ENCODE measurements around the gene ATP5PD. TPM values are rescaled to one million over a fixed set of nuclear protein-coding genes. Genes with fewer than 3 reads are reported as not detected.
A peak's percentile ranks its signal among the peaks of the same experiment; 100 is the strongest.
"Not testable (repeated sequence)": the region's sequence is repeated elsewhere in the genome, so short reads cannot be mapped to it uniquely, and the experiment has no call there.

ATP5PD gene
- total RNA-seq, 3 donors from 2014 or later = 190 to 268 (median 222) TPM

DNA sequence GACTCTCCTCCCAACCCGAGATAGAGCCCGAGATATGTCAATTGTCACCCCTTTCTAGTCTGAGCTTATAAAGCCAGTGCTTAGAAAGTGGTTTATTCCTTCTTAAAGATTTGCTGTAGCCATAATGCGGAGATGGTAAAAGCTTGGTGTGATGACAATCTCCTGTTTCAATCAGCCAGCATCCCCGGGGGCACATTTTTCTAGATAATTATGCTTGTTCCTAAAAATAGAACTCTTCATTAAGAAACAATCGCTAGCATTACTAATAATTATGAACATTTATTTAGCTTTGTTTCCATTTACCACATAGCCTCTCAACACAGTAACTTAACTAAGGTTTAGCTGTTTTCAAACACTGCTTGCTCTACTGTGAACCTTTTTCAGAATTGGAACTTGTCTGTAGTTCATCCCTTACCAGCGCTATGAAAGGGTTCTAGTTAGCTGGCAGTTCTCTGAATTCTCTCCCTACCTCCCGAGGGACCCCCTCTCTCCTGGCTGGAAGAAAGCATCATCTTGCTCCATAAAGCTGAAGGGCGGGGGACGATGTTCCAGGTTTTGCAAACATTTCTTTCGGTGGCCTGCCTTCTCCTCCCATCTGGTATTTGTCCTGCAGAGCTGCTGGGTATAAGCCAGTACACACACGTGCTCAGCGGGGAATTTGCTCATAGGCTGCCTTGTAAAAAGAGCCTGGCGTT, 35.2 kb downstream of the ATP5PD start:
- TF ChIP-seq POLR2AphosphoS5 (IDR thresholded peaks at IDR 0.05) (peak; percentile 9 to 40 (median 25)), POLR2A (IDR thresholded peaks at IDR 0.05) (no peak)
- TF ChIP-seq, protein P1, sequence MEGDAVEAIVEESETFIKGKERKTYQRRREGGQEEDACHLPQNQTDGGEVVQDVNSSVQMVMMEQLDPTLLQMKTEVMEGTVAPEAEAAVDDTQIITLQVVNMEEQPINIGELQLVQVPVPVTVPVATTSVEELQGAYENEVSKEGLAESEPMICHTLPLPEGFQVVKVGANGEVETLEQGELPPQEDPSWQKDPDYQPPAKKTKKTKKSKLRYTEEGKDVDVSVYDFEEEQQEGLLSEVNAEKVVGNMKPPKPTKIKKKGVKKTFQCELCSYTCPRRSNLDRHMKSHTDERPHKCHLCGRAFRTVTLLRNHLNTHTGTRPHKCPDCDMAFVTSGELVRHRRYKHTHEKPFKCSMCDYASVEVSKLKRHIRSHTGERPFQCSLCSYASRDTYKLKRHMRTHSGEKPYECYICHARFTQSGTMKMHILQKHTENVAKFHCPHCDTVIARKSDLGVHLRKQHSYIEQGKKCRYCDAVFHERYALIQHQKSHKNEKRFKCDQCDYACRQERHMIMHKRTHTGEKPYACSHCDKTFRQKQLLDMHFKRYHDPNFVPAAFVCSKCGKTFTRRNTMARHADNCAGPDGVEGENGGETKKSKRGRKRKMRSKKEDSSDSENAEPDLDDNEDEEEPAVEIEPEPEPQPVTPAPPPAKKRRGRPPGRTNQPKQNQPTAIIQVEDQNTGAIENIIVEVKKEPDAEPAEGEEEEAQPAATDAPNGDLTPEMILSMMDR (IDR thresholded peaks at IDR 0.05) = no peak
- peak; percentile 75 to 76 for DNase-seq (ENCODE audit: low spot score in 2 of 2)
- intact Hi-C loops (cut with DNase I; ENCODE audit: low total_unique reads) = no loop called here

DNA sequence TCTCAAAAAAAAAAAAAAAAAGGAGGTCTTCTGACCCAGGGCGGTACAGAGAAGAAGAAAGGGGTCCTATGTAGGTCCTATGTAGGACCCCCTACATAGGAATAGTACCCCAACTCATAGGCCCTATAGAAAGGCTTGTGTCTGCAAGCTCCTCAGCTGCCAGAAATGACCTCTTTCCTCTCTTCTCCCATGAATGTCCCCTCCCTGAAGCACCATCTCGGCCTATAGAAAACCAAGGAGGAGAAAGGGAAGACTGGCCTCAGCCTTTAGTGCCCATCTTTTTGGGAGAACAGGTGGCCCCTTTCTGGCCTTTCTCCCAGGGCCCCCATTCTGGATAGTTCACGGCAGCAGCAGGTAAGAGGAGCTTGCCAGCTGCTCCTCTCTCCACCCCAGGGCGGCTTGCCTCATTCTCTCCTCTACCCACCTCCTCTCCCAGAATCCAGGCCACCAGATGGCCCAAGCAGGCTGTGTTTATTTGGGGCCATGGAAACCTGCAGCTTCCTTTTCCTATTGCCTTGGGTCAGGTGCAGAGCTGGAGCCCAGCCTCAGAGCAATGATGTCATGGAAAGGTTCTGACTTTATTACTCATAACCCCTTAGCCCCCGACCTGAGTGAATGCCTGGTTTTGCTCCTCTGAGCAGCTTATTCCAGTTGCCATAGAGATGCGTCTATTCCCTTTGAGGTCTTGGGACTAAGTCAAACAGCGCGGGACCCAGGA, 35.9 kb downstream of the ATP5PD start:
- DNase-seq (ENCODE audit: low spot score in 2 of 2) = peak; percentile 80 to 88
- Histone ChIP-seq H3K27me3 (no peaks in the 10 kb centered on the region), H3K9me3 (no peaks in the 10 kb centered on the region), H3K27ac (peak overlapping the region; percentile 95 to 96), H3K4me1 (peaks cover 8 to 16% of the 10 kb centered on the region in 2 donors), H3K36me3 (no peaks in the 10 kb centered on the region), H3K4me3 (peak overlapping the region in 2 of 3 donors; percentile 84 to 89)
- intact Hi-C loops (cut with DNase I; ENCODE audit: low total_unique reads) = no loop called here
- TF ChIP-seq, protein P1 (IDR thresholded peaks at IDR 0.05) = peak in 1 of 3 donors; percentile 22
- TF ChIP-seq POLR2A (IDR thresholded peaks at IDR 0.05) (no peak), POLR2AphosphoS5 (IDR thresholded peaks at IDR 0.05) (peak; percentile 18 to 81 (median 57))

More for the DNA sequence above, 35.2 kb downstream of the ATP5PD start:
- peaks cover 8 to 16% of the 10 kb centered on the region in 2 donors for H3K4me1 ChIP-seq
- H3K4me3 ChIP-seq = peak overlapping the region; percentile 84 to 90 (median 89)
- no peaks in the 10 kb centered on the region for H3K9me3 ChIP-seq
- no peaks in the 10 kb centered on the region for H3K27me3 ChIP-seq
- no peaks in the 10 kb centered on the region for H3K36me3 ChIP-seq
- H3K27ac ChIP-seq = peak overlapping the region; percentile 95 to 96

DNA sequence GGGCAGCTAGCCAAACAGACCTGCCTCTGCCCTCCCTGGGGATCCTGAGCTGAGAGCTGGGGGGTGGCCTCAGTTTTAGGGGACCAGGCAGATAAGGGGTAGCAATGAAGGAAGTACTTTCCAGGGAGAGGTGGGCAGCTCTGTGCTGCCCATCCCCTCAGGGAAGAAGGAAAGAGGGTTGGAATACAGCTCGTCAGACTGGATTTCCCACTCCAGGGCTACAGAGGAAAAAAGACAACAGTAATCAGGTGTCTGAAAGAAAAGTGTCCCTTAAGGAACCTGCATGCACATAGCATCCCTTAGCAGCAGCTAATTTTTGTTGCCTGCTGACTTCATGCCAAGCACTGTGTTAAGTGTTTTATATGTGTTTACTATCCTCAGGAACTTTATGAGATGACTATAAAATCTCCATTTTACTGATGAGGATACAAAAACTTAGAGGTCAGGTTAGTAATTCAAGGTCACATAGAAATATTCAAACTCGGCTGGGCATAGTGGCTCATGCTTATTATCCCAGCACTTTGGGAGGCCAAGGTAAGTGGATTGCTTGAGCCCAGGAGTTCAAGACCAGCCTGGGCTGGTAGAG, 37.5 kb downstream of the ATP5PD start:
- Histone ChIP-seq H3K27ac (peak overlapping the region; percentile 84 to 85), H3K9me3 (no peaks in the 10 kb centered on the region), H3K36me3 (no peaks in the 10 kb centered on the region), H3K4me3 (no peak overlapping the region), H3K27me3 (no peaks in the 10 kb centered on the region), H3K4me1 (peaks cover 8 to 16% of the 10 kb centered on the region in 2 donors)
- DNase-seq (ENCODE audit: low spot score in 2 of 2) = no peak
- TF ChIP-seq POLR2A (IDR thresholded peaks at IDR 0.05) = no peak
- no peak for TF ChIP-seq POLR2AphosphoS5 (IDR thresholded peaks at IDR 0.05)
- TF ChIP-seq, protein P1 (IDR thresholded peaks at IDR 0.05) = no peak
- intact Hi-C loops (cut with DNase I; ENCODE audit: low total_unique reads) = no loop called here

DNA sequence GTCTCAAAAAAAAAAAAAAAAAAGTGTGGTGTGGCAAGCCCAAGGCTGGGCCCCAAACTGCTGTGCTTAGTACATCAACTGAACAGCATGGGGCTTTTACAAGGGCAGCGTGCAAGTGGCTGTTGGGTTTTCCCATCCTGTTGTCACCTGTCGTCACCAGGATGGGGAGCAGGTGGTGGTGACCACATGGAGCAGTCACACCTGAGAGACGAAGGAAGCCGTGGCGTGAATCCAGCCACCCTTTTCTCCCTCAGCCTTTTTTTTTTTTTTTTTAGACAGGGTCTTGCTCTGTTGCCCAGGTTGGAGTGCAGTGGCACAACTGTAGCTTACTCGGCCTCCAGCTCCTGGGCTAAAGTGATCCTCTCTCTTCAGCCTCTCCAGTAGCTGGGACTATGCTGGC, 38.4 kb downstream of the ATP5PD start:
- no peaks in the 10 kb centered on the region for H3K36me3 ChIP-seq
- H3K27ac ChIP-seq = no peak overlapping the region
- no peak overlapping the region for H3K4me3 ChIP-seq
- intact Hi-C loops (cut with DNase I; ENCODE audit: low total_unique reads) = no loop called here
- no peaks in the 10 kb centered on the region for H3K27me3 ChIP-seq
- DNase-seq (ENCODE audit: low spot score in 2 of 2) = no peak
- TF ChIP-seq, protein P1 (IDR thresholded peaks at IDR 0.05) = no peak
- H3K9me3 ChIP-seq = no peaks in the 10 kb centered on the region
- peaks cover 8 to 10% of the 10 kb centered on the region in 2 donors for H3K4me1 ChIP-seq

DNA sequence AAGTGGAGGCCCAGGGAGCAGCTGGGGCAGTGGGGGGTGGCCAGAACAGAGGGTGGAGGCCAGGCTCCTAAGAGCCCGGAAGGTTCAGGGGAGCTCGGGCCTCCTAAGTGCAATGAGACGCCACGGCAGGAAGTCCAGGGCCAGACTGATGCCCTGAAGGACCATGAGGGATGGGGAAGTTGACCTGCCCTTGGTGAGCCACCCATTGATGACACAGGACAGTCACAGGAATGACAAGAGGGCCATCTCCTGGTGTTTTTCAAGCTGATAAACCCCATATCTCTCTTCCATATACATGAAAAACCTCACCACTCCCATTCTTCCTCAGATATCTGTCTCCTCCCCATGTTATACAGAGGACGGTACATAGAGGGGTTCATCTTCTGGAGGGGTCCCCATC, 40.1 kb downstream of the ATP5PD start:
- Histone ChIP-seq H3K27ac (no peak overlapping the region), H3K4me1 (peaks cover 6 to 8% of the 10 kb centered on the region in 2 donors), H3K36me3 (no peaks in the 10 kb centered on the region), H3K27me3 (no peaks in the 10 kb centered on the region), H3K9me3 (no peaks in the 10 kb centered on the region), H3K4me3 (no peak overlapping the region)
- no peak for TF ChIP-seq POLR2A (IDR thresholded peaks at IDR 0.05)
- no peak for TF ChIP-seq POLR2AphosphoS5 (IDR thresholded peaks at IDR 0.05)
- TF ChIP-seq, protein P1 (IDR thresholded peaks at IDR 0.05) = no peak
- no peak for DNase-seq (ENCODE audit: low spot score in 2 of 2)
- intact Hi-C loops (cut with DNase I; ENCODE audit: low total_unique reads) = no loop called here

DNA sequence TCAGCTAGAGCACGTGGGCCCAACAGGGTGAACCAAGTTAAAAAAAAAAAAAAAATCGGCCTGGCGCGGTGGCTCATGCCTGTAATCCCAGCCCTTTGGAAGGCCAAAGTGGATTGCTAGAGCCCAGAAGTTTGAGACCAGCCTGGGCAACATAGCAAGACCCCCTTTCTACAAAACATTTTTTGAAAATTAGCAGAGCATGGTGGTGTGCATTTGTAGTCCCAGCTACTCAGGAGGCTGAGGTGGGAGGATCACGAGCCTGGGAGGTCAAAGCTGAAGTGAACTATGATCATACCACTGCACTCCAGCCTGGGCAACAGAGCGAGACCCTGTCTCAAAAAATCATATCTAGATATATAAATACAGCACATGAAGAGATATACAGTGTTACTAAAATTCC, 40.7 kb downstream of the ATP5PD start:
- H3K27me3 ChIP-seq; H3K4me3 ChIP-seq; H3K36me3 ChIP-seq; H3K4me1 ChIP-seq; intact Hi-C loops (cut with DNase I; ENCODE audit: low total_unique reads); DNase-seq (ENCODE audit: low spot score in 2 of 2); H3K9me3 ChIP-seq; H3K27ac ChIP-seq: not testable (repeated sequence)

All from breast epithelium (tissue), 4 donors.